Peyer's patch (tissue), 4 donors: Measurements from ENCODE around the gene IFFO2. TPM values are rescaled to one million over a fixed set of nuclear protein-coding genes. Genes with fewer than 3 reads are reported as not detected.

Experiments used
- DNase-seq, 3 donors: peaks; one replicate each; pipeline ENCODE4 v3.0.0-alpha.2; 2017 to 2019
- H3K27ac ChIP-seq, 4 donors: fragments of 200-600 bp; sonication (generic); one replicate each; pipeline ENCODE4 v1.5.1; 2016 to 2019
- H3K27me3 ChIP-seq, 2 donors: fragments of 200-600 bp; sonication (generic); one replicate each; pipeline ENCODE4 v1.5.1; 2019
- H3K36me3 ChIP-seq, 3 donors: fragments of 200-600 bp; sonication (generic); one replicate each; pipeline ENCODE4 v1.5.1; 2016 to 2019
- H3K4me1 ChIP-seq, 4 donors: fragments of 200-600 bp; sonication (generic); one replicate each; pipeline ENCODE4 v1.5.1; 2016 to 2019
- H3K4me3 ChIP-seq, 4 donors: fragments of 200-600 bp; sonication (generic); 1 replicate in 3 of 4; 2 replicates in 1 of 4; pipeline ENCODE4 v1.5.1; 2016 to 2019; ENCODE audit warnings: mild to moderate bottlenecking in 1 of 4
- H3K9me3 ChIP-seq, 4 donors: fragments of 200-600 bp; sonication (generic); one replicate each; pipeline ENCODE4 v1.5.1; 2016 to 2019; ENCODE audit warnings: mild to moderate bottlenecking in 1 of 4
- CTCF ChIP-seq, 6 experiments: fragments of 450-650 bp in 4 of 6; fragments of 200-600 bp in 2 of 6; sonication (generic) in 1 of 6; IDR thresholded peaks; one replicate each; pipeline ENCODE4 v1.5.1; 2017 to 2019; ENCODE audit warnings: antibody characterized with exemption in 6 of 6, mild to moderate bottlenecking in 3 of 6, moderate library complexity in 1 of 6
- POLR2A ChIP-seq, 2 donors: fragments of 450-650 bp; IDR thresholded peaks; one replicate each; pipeline ENCODE4 v1.5.1; 2017; ENCODE audit warnings: antibody characterized with exemption in 2 of 2, mild to moderate bottlenecking in 2 of 2, moderate library complexity in 2 of 2
- total RNA-seq, 4 donors: library from RNA; depleted of rRNA; stranded (reverse); fragments of >200 nt; gene quantifications; one replicate each; pipeline ENCODE4 v1.1.0, GENCODE V29; 2016

Gene IFFO2
- total RNA-seq, 4 donors from 2014 or later, result 1.9 to 14.9 (median 3.8) TPM

GRCh38 chr1:18976096-18976495 is 19.6 kb upstream of the IFFO2 start:
- peak in 1 of 3 donors; percentile 11 for DNase-seq
- Histone ChIP-seq H3K4me1 (no peaks in the 10 kb centered on the region), H3K27me3 (no peaks in the 10 kb centered on the region), H3K4me3 (no peak overlapping the region), H3K27ac (no peak overlapping the region), H3K9me3 (no peaks in the 10 kb centered on the region), H3K36me3 (no peaks in the 10 kb centered on the region)
- TF ChIP-seq POLR2A (IDR thresholded peaks at IDR 0.05), result no peak
- no peak for TF ChIP-seq CTCF (IDR thresholded peaks at IDR 0.05)

DNA sequence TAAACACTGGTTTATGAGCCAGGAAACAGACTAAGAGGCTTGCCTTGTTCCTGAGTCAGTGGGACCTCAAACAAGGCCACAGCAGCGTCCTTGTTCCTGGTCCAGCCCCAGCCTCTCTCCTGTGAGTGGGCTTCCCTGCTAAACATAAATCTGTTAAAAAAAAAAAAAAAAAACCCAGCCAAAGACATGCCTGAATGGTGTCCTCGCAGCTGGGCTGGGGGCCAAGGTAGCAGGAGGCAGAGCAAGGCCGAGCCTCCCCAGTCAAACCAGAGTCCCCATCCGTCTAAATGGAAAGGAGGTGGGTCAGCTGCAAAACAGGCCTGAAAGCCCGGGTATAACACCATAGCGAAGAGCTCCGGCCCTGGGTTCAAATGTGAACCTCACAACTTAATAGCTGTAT is 18.1 kb upstream of the IFFO2 start:
- H3K4me1 ChIP-seq, result no peaks in the 10 kb centered on the region
- no peaks in the 10 kb centered on the region for H3K36me3 ChIP-seq
- no peak overlapping the region for H3K27ac ChIP-seq
- no peak for TF ChIP-seq CTCF (IDR thresholded peaks at IDR 0.05)
- TF ChIP-seq POLR2A (IDR thresholded peaks at IDR 0.05), result no peak
- H3K4me3 ChIP-seq, result no peak overlapping the region
- no peaks in the 10 kb centered on the region for H3K27me3 ChIP-seq
- no peaks in the 10 kb centered on the region for H3K9me3 ChIP-seq
- no peak for DNase-seq

DNA sequence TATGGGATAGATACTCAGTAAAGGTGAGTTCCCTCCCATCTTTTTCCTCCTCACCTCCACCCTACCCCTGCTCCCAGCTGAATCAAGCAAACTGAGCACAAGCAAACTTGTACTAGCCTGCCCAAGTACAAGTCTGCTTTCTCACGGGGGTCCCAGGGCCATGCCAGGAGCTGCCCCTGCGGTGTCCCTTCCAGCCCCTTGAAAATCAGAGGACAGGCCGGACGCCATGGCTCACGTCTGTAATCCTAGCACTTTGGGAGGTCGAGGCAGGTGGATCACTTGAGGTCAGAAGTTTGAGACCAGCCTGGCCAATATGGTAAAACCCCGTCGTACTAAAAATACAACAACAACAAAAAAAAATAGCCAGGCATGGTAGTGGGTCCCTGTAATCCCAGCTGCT is 17.5 kb upstream of the IFFO2 start:
- DNase-seq, result no peak
- no peaks in the 10 kb centered on the region for H3K9me3 ChIP-seq
- H3K36me3 ChIP-seq, result no peaks in the 10 kb centered on the region
- no peak overlapping the region for H3K4me3 ChIP-seq
- no peak overlapping the region for H3K27ac ChIP-seq
- no peaks in the 10 kb centered on the region for H3K27me3 ChIP-seq
- no peaks in the 10 kb centered on the region for H3K4me1 ChIP-seq
- TF ChIP-seq CTCF (IDR thresholded peaks at IDR 0.05) (no peak), POLR2A (IDR thresholded peaks at IDR 0.05) (no peak)

DNA sequence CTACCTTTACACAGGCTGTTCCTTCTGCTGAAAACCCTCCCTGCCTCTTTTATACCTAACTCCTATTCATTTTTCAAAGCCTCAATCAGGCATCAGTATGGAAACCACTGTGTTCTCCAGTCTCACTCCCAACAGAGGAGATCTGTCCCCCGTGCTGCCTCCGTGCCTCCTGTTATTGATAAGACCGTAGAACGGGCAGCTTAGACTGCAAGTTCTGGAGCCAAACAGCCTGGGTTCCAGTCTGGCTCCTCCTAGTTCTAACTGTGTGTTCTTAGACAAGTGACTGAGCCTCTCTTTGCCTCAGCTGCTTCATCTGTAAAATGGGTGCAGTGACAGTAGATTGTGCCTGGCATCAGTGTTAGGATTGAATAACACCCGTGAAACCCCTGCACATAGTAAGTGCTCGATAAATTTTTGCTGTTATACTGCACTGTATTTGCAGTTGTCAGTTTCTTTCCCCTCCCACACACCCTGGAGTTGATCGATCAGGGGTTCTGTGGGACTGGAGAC is 17.0 kb upstream of the IFFO2 start:
- Histone ChIP-seq H3K27me3 (no peaks in the 10 kb centered on the region), H3K4me3 (no peak overlapping the region), H3K27ac (no peak overlapping the region), H3K36me3 (no peaks in the 10 kb centered on the region), H3K4me1 (no peaks in the 10 kb centered on the region), H3K9me3 (no peaks in the 10 kb centered on the region)
- DNase-seq, result no peak
- no peak for TF ChIP-seq CTCF (IDR thresholded peaks at IDR 0.05)
- no peak for TF ChIP-seq POLR2A (IDR thresholded peaks at IDR 0.05)

- Histone ChIP-seq H3K4me1 (no peaks in the 10 kb centered on the region), H3K36me3 (no peaks in the 10 kb centered on the region), H3K4me3 (no peak overlapping the region), H3K27ac (no peak overlapping the region), H3K27me3 (no peaks in the 10 kb centered on the region), H3K9me3 (no peaks in the 10 kb centered on the region)
- DNase-seq, result no peak
- no peak for TF ChIP-seq CTCF (IDR thresholded peaks at IDR 0.05)
- no peak for TF ChIP-seq POLR2A (IDR thresholded peaks at IDR 0.05)
These were observed 16.5 kb upstream of the IFFO2 start for GRCh38 chr1:18972991-18973390.

GRCh38 chr1:18972531-18972930 is 16.1 kb upstream of the IFFO2 start:
- H3K9me3 ChIP-seq, result no peaks in the 10 kb centered on the region
- no peak overlapping the region for H3K4me3 ChIP-seq
- TF ChIP-seq CTCF (IDR thresholded peaks at IDR 0.05) (peak; percentile 6 to 64 (median 44)), POLR2A (IDR thresholded peaks at IDR 0.05) (no peak)
- no peak overlapping the region for H3K27ac ChIP-seq
- H3K36me3 ChIP-seq, result no peaks in the 10 kb centered on the region
- no peak for DNase-seq
- H3K4me1 ChIP-seq, result no peaks in the 10 kb centered on the region
- H3K27me3 ChIP-seq, result no peaks in the 10 kb centered on the region
